ENCODE measurements around the gene NADK.

NADK gene

DNA sequence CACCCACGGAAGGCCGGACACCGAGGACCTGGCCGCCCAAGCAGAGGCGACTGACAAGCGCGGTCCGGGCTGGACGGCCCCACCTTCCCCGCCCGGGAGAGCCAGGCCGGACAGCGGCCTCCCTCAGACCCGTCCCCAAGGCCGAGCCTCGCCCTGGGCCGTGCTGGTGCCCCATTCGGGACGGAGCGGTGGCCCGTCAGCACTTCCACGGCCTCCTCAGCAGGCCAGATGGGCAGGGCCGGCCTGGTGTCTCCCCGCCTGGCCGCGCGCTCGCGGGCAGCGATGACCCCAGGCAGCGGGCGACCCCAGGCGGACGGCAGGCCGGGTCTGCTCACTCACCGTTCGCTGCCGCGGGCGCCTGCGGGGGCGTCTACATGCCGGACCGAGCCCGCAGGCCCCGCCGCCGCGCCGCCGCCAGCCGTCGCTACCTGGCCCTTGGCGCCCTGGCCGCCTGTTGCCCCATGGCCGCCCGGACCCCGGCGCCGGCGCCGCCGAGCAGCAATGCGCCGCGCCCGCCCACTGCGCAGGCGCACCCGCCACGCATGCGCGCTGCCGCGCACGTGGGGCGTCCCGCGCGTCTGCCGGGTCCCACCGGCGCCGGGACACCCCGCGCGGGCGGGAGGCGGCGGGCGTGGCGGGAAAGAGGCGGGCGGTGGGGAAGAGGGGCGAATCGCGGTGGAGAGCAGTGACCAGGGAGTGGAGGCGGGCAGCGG is at the start of gene NADK:
NADK (minus strand) TSS at position 521 of the 713 bp plus-strand sequence. CDS start 13,064 bp downstream, outside the sequence.
- intact Hi-C loops (cut with DNase I), result loop anchor here (5.0 kb wide), 2 partner anchors 114 to 129 kb away; partner anchors contain the start of gene GNB1
- DNase-seq, result peak in 36 of 42 donors; percentile 19 to 86 (median 66)

DNA sequence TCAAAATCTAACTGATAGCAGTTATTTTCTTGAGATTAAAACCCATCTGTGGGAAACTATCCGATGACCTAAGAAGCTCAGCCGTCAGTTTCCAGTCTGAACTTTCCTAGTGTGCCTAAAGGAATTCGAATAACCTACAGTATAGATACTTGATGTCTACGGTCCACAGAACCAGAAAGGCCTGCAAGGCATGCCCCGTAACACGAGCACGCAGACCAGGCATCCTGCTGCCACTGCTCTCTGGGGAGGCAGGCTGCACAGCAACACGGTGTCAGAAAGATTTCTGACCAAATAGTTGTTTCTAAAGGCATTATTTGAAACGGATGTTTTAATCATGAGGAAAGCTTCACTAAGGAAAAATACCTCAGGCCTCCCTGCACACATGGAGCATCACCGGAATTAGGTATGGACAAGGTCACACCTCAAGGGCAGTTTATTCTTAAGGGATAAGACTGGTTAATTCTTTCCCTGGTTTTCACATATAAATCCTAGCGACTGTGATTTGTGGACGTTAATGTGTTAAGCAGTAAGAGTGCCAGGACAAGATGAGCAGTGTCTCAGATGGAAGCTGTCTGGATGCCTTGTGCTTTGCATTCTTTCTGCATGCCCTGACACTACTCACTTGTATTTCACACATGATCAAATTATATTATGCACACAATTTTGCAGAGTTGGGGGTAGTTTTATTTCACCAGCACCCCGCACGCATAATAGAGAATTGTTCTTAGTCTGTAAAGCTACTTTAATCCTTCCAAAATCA is 49.0 kb upstream of the NADK start:
- intact Hi-C loops (cut with DNase I), result no loop called here
- no peak for DNase-seq

GRCh38 chr1:1826356-1827088 is 48.3 kb upstream of the NADK start:
- intact Hi-C loops (cut with DNase I), result no loop called here
- no peak for DNase-seq

- DNase-seq, result no peak
- intact Hi-C loops (cut with DNase I), result no loop called here
Observed at GRCh38 chr1:1825217-1825616, 46.9 kb upstream of the NADK start.

DNA sequence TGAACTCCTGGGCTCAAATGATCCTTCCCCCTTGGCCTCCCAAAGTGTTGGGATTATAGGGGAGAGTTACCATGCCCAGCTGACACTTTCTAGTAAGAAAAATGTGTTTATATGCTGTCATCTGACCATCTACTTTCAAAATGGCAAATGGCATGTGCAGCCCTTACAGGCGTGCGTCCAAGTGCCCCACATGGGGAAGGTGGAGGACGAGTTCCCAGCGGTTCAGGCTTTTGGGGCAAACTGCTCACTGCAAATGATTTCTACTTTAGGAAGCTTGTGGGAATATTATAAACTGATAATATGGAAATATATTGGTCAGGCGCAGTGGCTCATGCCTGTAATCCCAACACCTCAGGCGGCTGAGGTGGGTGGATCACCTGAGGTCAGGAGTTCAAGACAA is 41.5 kb upstream of the NADK start:
- intact Hi-C loops (cut with DNase I), result no loop called here
- no peak for DNase-seq

DNA sequence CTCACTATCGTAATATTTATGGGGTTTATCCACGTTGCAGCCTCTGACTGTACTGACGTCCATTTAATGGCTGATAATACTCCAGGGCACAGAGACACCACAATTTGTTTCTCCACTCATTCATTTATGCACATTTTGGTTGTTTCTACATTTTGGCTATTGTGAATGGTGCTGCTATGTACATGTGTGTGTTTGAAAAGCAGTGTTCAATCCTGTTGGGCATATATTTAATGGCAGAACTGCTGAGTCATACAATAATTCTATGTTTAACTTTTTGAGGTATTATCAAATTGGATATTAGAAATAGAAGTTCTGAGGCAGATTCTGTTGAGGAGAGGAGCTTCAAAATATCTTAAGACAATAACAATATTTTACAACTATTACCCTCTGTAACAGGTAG is 39.0 kb upstream of the NADK start:
- intact Hi-C loops (cut with DNase I), result no loop called here
- no peak for DNase-seq

DNA sequence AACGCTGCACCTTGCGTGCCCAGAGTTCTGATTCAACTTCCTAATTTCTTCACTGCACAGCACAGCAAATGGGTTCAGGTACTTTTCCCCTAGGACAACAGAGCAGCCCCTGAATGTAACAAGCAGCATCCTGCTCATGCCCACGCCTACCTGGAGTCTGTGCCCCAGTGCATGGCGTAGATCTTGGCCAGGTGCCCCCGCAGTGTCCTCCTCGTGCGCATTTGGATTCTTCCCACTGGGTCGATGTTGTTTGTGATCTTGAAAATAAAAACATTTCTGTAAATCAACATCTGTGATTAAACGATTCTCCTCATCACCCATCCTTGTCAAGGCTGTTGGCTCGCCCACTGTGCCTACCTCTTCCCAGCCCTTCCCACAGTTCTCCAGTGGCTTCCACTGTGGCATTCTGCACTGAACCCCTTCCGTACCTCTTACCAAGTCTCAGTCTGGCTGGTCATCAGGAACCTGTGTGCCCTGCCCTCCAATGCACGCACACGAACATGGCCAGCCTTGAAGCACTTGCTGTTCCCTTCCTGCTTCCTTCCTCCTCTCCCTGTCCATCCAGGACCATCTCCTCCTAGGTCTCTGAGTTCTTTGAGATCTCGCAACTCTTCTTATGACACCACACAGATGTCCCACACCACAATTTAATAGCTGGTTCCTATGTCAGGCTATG is 37.5 kb upstream of the NADK start:
- intact Hi-C loops (cut with DNase I), result no loop called here
- DNase-seq, result no peak

DNA sequence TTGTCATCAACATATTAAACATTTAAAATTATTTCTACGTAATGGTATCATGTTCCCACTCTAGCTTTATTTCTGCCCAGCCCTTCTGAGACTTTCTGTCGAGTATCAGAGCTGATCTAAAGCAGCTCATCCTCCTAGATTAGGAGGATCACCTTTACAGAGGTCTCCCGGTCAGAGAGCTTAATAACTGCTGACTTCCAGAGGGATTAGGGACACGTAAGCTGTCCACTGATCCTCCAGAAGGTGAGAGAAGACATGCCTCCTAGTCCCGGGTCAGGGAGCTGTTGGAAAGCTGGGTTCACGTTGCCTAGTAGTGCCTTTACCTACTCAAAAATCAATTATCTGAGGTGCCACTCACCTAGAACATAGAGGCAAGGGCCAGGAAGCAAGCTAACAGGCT is 31.2 kb upstream of the NADK start:
- DNase-seq, result no peak
- intact Hi-C loops (cut with DNase I), result no loop called here

DNA sequence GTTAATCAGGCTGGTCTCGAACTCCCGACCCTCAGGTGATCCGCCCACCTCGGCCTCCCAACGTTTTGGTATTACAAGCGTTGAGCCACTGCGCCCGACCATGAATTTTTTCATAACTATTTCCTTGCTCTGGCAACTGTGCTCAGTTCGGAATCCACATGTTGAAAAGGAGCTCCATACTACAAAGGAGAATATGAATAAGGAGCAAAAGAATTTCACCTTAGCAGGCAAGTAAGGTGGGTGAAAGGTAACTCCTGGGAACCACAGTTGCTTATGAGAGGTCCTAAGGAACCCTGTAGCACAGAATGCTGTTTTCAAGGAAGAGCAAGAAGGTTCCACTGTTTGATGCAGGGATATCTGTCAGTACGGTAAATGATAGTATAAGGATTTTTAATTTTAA is 29.9 kb upstream of the NADK start:
- intact Hi-C loops (cut with DNase I), result no loop called here
- no peak for DNase-seq

DNA sequence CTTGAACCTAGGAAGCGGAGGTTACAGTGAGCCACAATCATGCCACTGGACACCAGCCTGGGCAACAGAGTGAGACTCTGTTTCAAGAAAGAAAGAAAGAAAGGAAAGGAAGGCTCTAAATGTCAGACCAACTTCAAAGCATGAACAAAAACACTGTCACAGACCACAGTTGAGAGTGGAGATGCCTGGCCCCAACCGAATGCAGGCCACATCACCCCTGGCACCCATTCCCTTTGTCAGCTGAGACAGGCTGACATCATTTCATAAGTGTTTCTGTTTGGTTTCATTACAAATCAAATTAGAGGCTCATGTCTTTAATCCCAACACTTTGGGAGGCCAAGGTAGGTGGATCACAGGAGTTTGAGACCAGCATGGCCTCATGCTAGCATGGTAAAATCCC is 28.6 kb upstream of the NADK start:
- intact Hi-C loops (cut with DNase I), result no loop called here
- peak in 28 of 42 donors; percentile 29 to 82 (median 48) for DNase-seq

GRCh38 chr1:1804301-1804700 is 26.0 kb upstream of the NADK start:
- DNase-seq, result no peak
- intact Hi-C loops (cut with DNase I), result no loop called here

GRCh38 chr1:1802871-1803270 is 24.6 kb upstream of the NADK start:
- intact Hi-C loops (cut with DNase I), result no loop called here
- DNase-seq, result no peak

DNA sequence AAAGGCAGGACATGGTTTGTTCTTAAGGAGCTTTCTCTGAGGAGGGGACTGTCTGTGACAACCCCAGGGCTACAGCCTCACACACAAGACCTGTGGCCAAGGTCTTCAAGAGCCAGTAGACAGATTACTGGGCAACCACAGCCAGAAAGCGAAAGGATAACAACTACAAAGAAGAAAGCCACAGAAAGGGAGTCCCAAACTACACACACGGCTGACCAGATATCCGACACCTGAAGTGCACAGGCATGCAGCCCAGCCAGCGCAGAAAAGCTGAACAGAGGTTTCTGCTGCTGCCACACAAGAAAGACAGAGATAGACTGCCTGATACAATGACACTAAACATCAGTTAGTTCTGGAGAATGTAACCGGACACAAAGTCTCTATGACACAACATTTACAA is 21.4 kb upstream of the NADK start:
- intact Hi-C loops (cut with DNase I), result no loop called here
- DNase-seq, result no peak

DNA sequence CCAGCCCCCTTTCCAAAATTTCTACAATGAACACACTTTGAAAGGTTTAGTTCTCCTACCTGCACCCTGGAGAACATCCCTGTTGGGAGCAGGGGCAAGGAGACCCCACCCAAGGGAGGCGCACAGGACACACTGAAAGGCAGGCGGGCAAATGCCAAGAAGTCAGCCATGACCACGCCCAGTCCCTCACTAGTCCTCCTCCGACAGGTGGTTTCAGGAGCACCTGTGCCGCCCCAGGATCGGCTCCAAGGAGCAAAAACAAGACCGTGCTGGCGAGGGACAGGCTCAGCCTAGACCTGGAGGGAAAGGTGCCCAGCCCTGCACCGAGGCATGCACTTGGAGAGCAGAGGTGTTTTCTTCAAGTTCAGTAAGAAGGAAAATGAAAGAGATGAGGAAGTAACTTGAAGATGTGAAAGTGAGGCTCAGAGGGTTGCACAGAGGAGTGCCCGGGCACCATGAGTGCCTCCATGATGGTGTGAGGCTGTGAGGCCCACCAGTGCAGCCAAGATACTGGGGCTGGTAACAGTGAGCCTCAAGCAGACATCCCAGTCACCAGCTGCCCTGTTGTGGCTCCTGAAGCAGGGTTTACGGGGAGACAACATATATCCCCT is 19.6 kb upstream of the NADK start:
- intact Hi-C loops (cut with DNase I), result no loop called here
- no peak for DNase-seq

DNA sequence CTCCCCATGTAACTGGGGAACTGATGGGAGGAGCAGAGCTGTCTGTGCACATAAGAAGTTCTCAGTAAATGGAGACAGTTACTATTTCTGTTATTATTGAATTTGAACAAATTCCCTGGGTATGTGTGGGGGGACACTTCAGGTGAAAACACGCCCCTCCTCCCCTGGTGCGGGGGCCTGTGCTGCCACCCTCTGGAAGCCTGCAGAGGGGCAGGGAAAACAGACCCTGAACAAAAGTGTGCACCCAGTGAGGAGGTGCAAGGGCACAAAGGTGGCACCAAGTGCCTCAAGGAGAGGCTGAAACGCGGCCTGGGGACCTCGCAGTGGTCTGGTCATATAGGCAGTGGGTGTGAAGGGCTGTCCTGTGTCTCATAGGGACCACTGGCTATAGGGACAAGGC is 18.2 kb upstream of the NADK start:
- DNase-seq, result peak in 38 of 42 donors; percentile 36 to 85 (median 60)
- intact Hi-C loops (cut with DNase I), result no loop called here

DNA sequence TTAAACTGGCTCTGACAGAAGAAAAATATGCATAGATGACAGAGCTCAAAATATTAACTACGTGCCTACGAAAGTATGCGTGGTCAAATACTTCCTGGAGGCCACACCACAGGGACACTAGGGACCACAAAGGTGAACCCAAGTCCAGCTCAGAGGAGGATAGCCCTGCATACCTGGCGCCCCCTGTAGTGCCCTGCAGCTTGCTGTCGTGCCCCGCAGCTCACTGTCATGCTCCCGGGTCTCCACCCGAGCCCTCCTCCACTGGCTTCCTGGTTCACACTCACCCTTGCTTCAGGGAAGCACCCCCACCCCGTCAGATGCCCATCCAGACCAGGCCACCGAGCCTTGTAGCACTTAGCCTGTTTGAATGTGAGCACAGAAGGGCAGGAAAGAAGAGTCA is 16.7 kb upstream of the NADK start:
- intact Hi-C loops (cut with DNase I), result no loop called here
- no peak for DNase-seq

DNA sequence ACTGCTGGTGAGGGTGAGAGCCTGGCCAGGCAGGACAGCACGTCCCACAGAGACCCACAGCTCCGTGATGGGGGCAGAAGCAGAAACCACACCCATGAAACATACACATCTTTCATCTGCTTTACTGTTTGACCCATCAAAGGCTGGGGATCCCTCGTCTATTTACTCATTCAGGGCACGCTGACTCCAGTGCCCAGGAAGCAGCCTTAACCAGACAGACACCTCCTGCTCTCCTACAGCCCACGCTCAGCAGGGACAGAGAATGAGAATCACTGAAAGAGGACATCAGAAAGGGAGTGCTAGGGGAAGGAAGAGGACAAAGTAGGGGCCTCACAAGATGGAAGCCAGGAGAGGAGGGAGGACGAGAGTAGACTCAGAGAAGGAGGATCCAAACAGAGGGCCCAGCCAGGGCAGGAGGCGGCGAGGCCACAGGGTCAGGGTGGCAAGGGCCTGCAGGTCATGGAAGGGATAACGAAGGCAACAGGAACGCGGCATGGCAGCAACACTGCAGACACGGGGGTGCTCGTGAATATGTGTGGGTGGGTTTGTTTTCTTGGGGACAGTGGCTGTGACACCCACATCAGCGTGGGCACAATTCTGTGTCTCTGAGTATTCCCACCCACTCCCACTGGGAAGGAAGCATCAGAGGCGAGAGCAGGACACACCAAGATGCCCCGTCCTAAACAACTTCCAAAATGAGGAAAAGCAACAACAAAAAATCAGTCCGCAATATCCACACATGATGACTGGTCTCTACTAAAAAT is 15.4 kb upstream of the NADK start:
- no peak for DNase-seq
- intact Hi-C loops (cut with DNase I), result no loop called here

All from head of caudate nucleus (tissue), 42 donors.